DMS 273 (cell line): ENCODE measurements around the gene NTMT2.
"Not testable (repeated sequence)": the region's sequence is repeated elsewhere in the genome, so short reads cannot be mapped to it uniquely, and the experiment has no call there.

Experiments
- DNase-seq: peaks from one replicate; lab custom pipeline; 2025; ENCODE audit not compliant: unreplicated experiment; lab: John Stamatoyannopoulos, UW

Gene NTMT2

DNA sequence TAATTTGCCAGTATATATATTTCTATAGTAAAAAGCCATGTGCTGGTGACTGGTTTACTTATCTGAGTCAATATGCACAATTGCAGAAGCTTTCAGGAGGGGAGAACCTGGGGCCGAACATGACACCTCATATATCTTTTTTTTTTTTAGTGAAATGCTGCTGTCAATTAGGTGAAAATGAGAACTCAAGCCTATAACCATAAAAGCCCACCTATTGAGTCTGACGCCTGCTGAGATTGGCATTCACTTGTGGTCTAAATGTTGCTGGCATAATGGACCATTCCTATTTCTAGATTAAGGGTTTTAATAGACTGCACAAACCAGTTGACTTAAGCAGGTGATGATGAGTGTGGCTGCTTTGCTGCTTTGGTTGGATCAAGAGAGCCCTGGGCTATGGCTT is 10.8 kb downstream of the NTMT2 start:
- DNase-seq: no peak

DNA sequence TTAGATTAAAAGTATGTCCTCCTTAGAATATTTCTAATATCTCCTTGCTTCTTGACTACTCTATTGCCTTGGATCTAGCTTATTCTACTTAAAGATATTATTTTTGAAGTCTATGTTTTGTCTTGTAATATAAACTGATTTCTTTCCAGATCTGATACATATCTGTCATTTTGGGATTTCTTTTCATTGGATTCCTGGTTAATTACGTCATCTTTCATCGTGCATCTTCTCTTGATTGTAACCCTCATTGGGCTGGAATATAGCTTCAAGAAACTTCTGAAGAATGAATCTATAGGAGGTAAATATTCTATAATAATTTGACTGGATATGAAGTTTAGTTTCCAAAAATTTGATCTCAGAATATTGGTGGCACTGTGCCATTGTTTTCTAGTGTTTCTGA is 12.1 kb downstream of the NTMT2 start:
- no peak for DNase-seq

DNA sequence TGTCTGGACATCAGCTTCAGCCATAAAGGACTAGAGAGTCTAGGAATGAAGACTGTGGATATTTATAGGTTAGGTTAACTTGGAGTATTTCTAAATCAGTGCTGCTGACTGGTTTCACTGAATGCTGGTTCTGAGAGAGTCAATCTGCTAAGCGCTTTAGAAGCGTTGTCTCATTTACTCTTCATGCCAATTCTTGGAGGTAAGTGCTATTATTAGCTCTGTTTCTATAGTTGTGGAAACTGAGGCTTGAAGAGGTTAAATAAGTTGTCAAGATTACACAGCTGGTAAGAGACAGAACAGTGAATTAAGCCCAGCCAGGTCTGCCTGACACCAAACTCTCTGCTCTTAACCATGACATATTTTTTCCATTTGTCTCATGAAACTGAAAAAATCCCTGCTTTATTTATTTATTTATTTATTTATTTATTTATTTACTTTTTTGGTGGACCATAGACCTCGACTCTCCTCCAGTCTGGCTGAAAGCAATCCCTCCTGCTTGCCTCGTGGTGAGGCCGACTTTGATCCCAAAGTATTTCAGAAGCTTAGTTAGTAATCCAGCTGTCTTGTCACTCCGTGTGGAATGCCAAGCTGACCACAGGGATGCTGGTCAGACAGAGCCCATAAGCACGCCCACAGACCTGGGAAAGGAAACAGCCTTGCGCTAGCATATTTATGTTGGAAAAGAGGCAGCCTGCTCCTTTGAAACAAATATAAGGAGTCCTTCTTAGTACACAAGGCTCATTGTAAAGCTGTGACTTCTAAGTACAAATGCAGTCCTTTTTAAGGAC is 16.9 kb downstream of the NTMT2 start:
- DNase-seq: no peak

DNA sequence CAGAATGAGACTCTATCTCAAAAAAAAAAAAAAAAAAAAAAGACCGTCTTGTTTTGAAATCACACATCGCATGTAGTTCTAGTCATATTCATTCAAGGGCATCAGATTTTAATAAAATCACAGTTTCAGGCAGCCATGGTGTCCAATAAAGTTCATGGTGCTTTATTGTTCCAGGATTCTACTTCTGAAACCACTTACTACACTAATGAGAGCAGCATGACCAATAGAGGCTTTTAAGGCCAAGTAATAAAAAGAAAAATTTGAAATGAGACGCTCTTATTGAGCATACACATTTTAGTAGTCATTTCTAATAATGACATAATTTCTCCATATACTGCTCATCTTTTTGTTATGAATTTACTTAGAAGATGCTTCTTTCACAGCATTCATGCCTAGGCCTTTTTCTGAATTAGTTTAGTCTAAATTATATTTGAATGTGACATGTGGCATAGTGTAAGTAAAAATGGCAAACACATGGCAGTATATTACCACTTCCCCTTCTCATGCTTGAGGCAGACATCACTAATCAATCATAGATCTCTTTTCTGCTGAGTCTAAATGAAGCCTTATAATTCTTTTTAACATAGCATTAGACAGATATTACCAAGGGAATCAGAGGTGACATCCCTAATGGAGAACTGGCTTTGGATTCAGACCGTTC is 18.5 kb downstream of the NTMT2 start:
- DNase-seq: no peak

DNA sequence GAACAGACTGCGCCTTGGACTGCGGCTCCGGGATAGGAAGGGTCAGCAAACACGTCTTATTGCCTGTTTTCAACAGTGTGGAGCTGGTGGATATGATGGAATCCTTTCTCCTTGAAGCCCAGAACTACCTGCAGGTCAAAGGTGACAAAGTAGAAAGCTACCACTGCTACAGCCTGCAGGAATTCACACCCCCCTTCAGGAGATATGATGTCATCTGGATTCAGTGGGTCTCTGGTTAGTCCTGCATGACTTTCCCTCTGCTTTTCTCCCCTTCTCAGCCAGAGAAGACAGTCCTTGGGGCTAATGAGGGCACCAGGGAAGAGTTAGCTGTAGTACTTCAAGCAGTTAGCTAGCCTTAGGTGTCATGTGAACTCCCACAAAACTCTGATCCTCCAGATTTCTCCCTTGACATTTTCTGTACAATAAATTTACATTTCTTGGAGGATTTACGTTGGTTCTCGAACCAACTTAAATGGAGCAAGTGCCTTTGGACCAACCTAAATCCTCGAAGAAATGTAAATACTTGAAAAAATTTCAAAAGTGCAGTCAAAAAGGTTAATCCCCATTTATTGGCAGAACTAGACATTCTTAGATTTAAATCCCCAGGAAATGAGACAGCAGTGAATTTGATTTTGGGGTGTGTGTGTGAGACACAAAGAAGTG is 20.9 kb downstream of the NTMT2 start:
- DNase-seq: no peak

DNA sequence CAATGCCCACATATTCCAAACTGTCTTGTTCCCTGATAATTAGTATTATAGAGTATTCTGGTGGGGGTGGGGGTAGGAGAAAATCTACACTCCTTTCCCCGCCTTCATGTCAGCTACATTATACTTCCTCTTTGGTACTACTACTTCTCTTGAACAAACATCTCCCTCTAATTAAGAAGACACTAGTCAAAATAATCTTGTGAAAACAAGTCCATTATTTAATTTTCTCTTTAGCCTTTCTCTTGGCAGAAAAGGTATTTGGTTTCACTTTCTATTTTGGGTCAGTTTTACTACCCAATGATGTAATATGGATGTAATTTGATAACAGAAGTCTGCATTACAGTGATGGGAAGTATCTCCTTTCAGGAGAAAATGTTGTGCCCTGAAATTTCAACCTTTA is 22.5 kb downstream of the NTMT2 start:
- no peak for DNase-seq

DNA sequence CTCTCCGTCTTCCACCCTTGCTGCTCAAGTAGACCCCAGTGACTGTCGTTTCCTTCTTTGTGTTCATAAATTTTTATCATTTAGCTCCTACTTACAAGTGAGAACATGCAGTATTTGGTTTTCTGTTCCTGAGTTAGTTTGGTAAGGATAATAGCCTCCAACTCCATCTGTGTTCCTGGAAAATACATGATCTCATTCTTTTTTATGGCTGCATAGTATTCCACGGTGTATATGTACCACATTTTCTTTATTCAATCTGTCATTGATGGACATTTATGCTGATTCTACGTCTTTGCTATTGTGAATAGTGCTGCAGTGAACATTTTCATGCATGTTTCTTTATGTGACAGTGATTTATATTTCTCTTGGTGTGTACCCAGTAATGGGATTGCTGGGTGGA is 24.8 kb downstream of the NTMT2 start:
- DNase-seq: not testable (repeated sequence)

DNA sequence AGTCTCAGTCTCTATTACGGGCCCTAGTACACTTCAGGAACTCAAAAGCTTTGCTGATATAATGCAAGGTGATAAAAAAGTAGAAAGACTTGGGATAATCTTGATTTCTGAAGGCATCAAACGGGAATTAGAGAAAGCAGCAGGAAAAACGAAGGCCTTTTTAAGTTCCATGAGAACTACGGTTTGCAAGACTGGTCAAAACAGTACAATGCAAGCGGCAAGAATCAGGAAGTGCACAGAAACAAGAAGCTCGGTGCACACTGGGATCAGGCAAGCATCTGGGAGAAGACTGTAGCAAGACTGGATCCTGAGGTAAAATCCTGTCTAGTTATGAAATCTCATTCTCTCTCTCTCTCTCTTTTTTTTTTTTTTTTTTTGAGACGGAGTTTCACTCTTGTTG is 28.6 kb downstream of the NTMT2 start:
- DNase-seq: no peak

DNA sequence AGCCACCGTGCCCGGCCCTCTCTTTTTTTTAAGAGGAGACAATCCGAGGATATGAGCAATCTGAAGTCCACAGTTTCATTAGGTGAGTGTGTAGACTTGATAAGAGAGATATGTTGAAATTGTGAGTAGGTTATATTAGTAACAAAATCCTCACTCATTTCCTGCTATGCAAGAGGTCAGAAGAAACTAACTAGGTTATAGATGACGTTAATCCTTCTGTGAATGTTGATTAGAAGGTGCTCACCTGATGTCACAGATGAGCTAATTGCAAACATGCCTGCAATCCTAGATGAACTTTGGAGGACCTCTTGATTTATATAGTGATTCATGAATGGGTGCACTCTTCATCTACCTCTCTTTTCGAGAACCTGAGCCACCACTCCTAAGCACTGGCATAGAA is 29.3 kb downstream of the NTMT2 start:
- DNase-seq: no peak

DNA sequence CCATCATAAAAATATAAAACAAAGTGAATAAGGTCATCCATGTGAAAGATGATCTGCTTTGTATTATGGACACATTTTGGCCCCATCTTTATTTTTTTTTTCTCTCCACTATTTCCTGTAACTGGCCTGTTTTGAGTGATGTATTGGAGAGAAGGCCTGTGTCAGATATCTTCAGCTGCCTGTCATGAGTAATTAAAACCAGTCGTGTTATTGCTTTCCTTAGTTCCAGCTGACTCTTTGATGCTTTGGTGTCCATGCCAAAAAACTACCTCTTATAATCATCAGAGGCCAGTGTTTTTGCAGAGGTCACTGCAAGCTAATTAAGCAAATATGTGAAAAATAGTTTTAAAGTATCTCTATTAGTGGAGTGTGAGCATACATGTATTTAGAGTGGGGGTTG is 29.7 kb downstream of the NTMT2 start:
- DNase-seq: no peak

DNA sequence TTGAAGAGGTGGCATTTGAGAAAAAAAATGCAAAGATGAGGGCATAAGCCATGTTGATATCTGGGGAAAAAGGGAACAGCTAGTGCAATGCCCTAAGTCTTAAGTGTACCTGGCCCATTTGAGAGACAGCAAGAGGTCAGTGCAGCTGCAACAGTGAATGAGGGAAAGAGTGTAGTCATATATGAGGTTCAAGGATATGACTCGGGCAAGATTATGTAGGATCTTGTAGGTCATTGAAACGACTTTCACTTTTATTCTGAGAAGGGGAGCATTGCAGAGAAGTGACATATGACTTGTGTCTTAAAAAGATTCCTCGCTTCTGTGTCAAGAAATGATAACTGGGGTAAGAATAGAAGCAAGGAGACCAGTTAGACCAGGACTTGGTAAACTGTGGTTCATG is 31.0 kb downstream of the NTMT2 start:
- DNase-seq: no peak

DNA sequence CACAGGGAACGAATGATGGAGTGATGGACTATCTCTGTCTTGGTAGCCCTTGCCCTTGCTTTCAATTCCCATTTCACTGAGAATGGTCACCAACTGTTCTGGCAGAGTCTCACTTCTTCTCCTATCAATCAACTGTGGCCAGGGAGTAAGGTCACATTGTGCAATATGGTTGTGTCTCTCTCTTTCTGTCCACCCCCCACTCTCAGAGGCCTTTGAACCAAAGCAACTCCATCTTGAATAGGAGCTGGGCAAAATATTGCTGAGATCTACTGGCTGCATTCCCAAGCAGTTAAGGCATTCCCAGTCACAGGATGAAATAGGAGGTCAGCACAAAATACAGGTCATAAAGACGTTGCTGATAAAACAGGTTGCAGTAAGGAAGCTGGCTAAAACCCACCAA is 36.7 kb downstream of the NTMT2 start:
- no peak for DNase-seq

DNA sequence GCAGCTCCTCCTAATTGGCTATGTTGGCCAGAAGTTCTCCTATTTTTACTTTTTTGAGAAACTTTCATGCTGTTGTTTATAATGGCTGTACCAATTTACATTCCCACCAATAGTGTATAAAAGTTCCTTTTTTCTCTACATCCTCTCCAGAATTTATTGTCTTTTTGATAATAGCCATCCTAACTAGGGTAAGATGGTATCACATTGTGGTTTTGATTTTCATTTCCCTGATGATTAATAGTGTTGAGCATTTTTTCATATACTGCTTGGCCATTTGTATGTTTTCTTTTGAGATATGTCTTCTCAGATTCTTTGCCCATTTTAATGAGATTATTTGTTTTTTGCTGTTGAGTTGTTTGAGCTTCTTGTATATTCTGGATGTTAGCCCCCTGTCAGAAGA is 46.8 kb downstream of the NTMT2 start:
- DNase-seq: no peak

DNA sequence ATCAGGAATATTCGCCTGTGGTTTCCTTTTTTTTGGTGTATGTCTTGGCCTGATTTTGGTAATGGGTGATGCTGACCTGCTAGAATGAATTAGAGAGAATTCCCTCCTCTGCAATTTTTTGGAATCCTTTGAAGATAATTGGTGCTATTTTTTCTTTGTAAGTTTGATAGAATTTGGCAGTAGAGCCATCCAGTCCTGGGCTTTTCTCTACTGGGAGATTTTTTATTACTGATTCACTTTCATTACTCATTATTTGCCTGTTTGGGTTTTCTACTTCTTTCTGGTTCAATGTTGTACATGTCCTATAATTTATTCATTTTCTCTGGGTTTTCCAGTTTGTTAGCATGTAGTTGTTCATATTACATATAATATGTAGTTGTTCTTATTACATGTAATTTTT is 48.7 kb downstream of the NTMT2 start:
- DNase-seq: no peak

DNA sequence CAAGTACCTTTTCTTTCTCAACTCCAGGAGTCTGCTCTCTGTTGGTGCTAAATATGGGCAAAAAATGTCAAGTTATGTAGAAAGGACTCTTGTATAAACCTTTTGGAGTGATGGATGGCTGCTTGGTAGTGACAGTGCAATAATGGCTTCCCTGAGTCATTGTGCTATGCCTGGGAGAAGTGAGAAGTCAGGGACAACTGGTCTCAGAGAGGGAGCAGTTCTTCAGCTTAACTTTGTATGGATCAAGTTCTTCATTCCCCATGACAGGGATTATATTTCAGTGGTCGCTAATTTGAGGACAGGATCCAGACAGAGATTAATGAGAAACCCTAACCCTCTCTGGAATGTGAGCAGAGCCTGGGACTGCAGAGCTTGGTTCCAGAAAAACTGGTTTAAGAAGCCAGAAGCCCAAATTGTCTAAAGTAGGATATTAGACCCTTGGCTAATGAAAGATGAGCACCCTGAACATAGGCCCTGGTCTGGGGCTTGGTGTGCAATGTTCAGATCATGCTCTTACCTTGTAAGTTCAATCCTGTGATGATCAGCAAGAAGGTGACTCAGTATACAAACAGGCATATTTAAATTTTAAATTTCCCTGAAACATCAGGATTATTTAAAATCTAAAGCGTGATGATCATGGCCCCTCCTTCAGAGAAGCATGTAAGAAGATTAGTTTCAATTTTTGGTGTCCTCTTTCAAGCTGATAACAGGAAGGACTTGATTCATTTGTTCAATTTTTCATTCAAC is 50.9 kb downstream of the NTMT2 start:
- no peak for DNase-seq

DNA sequence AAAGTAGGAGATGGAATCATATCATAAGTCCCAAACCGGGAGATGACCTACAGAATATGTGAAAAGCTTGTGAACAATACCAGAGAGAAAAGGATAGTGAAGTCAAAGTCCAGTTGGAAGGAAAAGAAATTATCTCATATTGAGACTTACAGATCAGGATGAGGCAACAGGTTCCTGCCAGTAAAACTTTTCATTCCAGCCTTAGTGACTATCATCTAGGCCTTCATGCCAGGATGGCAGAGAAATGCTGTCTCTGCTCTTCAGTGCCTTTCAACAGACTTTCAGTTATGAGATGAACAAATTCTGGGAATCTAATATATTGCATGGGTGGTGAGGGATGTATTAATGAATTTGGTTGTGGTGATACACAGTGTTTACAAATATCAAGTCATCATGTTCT is 52.3 kb downstream of the NTMT2 start:
- no peak for DNase-seq

DNA sequence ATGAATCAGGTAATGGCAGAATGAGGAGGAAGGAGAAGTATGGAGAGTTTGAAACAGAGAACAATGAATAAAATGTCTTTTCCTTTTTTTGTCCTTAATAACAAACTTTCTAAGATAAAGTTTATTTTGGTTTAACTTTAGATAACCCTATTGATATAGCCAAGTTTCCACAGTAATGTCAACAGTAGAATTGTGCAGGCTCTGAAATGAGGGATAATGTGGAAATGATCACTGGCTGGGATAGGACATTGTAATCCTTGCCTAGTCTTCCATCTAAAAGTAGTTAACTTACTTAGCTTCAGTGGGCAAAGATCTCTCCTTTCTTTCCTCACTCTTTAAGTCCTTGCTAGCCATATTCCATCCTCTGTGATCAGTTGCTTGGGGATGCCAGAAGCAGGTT is 52.8 kb downstream of the NTMT2 start:
- no peak for DNase-seq

DNA sequence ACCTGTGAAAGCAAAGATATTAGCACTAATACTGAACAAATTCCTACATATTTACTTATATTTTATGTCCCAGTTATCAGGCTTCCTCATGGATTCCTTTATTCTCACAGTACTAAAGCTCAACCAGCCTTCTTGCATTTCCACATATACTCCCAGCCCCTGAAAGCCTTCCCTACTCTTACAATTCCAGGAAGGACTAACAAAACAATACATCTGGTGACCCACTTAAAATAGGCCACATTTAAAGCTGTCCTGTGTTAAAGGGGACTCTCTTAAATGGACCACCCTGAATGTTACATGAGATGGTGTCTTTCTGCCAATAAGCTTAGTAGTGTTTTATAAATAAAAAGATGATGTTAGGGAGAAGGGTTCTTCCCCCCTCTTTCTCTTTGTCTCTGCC is 54.4 kb downstream of the NTMT2 start:
- DNase-seq: no peak

DNA sequence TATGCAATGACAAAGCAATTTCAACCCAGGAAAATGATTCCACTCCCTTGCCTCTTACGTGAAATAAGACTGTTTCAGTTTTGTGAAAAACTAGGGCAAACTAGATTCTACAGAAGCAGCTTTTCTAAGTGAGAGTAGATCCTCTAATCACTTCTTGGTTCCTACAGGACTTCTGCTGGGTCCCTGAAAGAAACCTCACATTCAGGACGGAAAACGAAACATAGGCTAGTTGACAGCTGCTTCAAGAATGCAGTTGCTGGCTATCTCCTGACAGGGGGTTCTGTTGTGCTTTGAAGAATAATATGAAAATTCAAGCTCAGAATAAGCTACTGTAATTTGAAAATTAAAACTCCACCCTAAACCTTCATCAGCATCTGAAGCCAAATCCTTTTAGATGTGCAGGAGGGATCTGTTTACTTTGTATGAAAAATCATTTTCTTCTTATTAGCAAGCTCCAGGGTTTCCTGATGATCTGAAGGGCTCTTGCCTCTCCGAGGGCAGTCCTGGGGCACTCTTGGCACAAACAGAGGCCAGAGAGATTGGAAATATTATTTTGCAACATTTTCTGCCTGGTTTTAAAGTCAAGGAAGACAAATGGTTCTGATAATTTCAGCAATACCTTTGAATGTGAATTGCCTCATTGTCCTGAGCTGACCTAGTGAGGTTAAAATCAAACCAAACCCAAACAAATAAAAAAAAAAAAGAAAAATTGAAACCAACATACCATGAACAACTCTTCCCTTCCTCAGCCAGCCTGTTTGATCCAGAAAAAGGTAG is 55.0 kb downstream of the NTMT2 start:
- no peak for DNase-seq

DNA sequence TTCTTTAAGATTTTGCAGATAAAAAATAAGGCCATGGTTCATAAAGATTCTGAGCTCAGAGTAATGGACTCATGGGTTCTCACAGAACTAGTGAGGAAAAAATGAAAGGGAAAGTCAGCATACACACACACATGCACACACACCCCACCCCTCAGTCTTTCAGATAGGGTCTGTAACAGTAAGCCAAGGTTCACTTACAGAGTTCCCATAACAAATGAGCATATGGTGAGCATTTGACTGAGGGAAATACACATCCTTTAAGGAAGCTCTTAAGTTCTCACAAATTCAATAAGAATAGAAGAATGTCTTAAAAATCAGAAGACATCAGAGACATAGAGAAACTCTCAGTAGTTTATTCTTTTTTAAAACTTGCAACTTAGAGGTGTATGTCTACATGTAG is 57.9 kb downstream of the NTMT2 start:
- DNase-seq: no peak

DNA sequence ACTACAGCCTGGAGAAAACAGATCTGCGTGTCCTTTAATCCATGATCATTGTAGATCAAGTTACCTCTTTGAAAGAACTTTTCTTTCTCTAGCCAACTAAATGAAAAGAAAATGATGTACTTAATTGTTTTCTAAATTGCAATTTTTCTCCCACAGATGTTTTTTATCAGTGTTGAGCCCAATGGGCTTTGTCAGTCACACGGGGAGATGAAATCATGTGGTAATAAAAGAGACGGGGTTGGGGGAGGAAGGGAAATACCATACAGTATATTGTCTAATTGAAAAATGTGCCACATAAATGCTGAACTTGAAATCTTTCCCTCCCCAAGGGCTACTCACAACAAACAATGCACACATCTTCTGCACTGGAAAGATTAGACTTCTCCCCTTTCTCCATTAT is 58.4 kb downstream of the NTMT2 start:
- no peak for DNase-seq
